ENCODE results near the gene IFT80. TPM values are rescaled to one million over a fixed set of nuclear protein-coding genes. Genes with fewer than 3 reads are reported as not detected.
"Not testable (repeated sequence)": the region's sequence is repeated elsewhere in the genome, so short reads cannot be mapped to it uniquely, and the experiment has no call there.

IFT80 gene
- polyA plus RNA-seq, 1 donor (not counting 4 experiments of a cell fraction or from before 2014, with no cell fraction given), result 23.6 TPM

DNA sequence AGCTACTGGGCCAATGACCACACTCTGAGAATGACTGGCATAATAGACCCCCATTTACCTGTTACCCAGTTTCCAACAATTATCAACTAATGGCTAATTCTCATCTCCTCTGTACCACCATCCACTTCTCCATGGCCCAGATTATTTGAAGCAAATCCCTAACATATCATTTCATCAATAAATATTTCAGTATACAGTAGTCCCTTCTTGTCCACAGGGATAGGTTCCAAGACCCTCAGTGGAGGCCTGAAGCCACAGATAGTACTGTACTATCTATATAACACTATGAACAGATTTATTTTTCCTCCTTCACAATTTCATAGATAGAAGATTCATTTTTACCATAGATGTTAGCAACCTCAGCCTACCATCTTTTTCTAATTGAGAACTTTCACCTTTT, 68.3 kb downstream of the IFT80 start:
- no peaks in the 10 kb centered on the region for H3K27me3 ChIP-seq (ENCODE audit: control insufficient read depth, extremely low read depth, insufficient read depth, low read length)

DNA sequence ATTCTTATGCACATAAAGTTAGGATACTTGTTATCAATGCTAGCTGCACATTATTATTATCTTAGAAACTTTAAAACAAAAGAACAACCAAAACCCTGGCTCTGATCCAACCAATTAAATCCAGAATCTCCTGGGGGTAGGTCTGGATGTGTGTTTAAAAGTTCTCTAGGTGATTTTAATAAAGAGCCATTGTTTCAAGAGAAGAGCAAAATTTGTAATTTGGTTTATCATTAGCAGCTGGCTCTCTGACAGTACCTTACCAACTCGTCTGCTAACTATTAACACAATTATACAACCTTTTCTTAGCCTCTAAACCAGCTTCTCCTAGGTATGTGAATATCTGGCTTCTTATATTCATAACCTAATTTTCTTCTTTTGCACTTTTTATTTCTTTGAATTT, 68.9 kb downstream of the IFT80 start:
- no peak overlapping the region for H2AFZ ChIP-seq (ENCODE audit: control insufficient read depth, low read length)
- TF ChIP-seq EZH2 (IDR thresholded peaks at IDR 0.05; ENCODE audit: low read length), result no peak
- TF ChIP-seq, protein P1, sequence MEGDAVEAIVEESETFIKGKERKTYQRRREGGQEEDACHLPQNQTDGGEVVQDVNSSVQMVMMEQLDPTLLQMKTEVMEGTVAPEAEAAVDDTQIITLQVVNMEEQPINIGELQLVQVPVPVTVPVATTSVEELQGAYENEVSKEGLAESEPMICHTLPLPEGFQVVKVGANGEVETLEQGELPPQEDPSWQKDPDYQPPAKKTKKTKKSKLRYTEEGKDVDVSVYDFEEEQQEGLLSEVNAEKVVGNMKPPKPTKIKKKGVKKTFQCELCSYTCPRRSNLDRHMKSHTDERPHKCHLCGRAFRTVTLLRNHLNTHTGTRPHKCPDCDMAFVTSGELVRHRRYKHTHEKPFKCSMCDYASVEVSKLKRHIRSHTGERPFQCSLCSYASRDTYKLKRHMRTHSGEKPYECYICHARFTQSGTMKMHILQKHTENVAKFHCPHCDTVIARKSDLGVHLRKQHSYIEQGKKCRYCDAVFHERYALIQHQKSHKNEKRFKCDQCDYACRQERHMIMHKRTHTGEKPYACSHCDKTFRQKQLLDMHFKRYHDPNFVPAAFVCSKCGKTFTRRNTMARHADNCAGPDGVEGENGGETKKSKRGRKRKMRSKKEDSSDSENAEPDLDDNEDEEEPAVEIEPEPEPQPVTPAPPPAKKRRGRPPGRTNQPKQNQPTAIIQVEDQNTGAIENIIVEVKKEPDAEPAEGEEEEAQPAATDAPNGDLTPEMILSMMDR (optimal IDR thresholded peaks at IDR 0.05 in 1 of 3, IDR thresholded peaks at IDR 0.05 in 1 of 3, conservative IDR thresholded peaks at IDR 0.05 in 1 of 3; ENCODE audit: extremely low read depth in 1 of 3, insufficient read depth in 2 of 3, low read length in 3 of 3), result no peak
- DNase-seq (ENCODE audit: low read depth, low spot score), result no peak
- H3K9ac ChIP-seq (ENCODE audit: control insufficient read depth, extremely low read depth, insufficient read depth, low read length), result no peak overlapping the region
- no peaks in the 10 kb centered on the region for H4K20me1 ChIP-seq (ENCODE audit: control insufficient read depth, extremely low read depth, insufficient read depth, low read length)
- H3K9me1 ChIP-seq (ENCODE audit: control insufficient read depth, extremely low read depth, insufficient read depth, low read length), result no peaks in the 10 kb centered on the region
- no peak overlapping the region for H3K4me3 ChIP-seq (ENCODE audit: control insufficient read depth in 2 of 3, extremely low read depth in 1 of 3, insufficient read depth in 2 of 3, low read depth in 1 of 3, low read length in 3 of 3)
- H3K27ac ChIP-seq (ENCODE audit: control insufficient read depth, insufficient read depth, low read length), result no peak overlapping the region
- H3K4me2 ChIP-seq (ENCODE audit: control insufficient read depth, extremely low read depth, insufficient read depth, low read depth, low read length), result no peak overlapping the region
- no peak for FAIRE-seq
- no peaks in the 10 kb centered on the region for H3K9me3 ChIP-seq (ENCODE audit: control insufficient read depth, low read depth, low read length)
- H3K4me1 ChIP-seq (ENCODE audit: control insufficient read depth, extremely low read depth, insufficient read depth, low read length), result peaks cover 8% of the 10 kb centered on the region
- no peaks in the 10 kb centered on the region for H3K27me3 ChIP-seq (ENCODE audit: control insufficient read depth, extremely low read depth, insufficient read depth, low read length)
- dilution Hi-C loops (cut with MboI; ENCODE audit: extremely low pct_ligation_motif_present, low sequenced_read_pairs), result no loop called here
- no peaks in the 10 kb centered on the region for H3K79me2 ChIP-seq (ENCODE audit: control insufficient read depth, insufficient read depth, low read length)
- no peaks in the 10 kb centered on the region for H3K36me3 ChIP-seq (ENCODE audit: control insufficient read depth in 2 of 2, extremely low read depth in 1 of 2, insufficient read depth in 2 of 2, low read length in 2 of 2)

More for the DNA sequence above, 68.3 kb downstream of the IFT80 start:
- Histone ChIP-seq H3K9me1 (ENCODE audit: control insufficient read depth, extremely low read depth, insufficient read depth, low read length) (no peaks in the 10 kb centered on the region), H3K4me2 (ENCODE audit: control insufficient read depth, extremely low read depth, insufficient read depth, low read depth, low read length) (peak overlapping the region; percentile 40), H3K27ac (ENCODE audit: control insufficient read depth, insufficient read depth, low read length) (peak overlapping the region; percentile 48), H4K20me1 (ENCODE audit: control insufficient read depth, extremely low read depth, insufficient read depth, low read length) (no peaks in the 10 kb centered on the region), H3K36me3 (ENCODE audit: control insufficient read depth in 2 of 2, extremely low read depth in 1 of 2, insufficient read depth in 2 of 2, low read length in 2 of 2) (no peaks in the 10 kb centered on the region), H3K9ac (ENCODE audit: control insufficient read depth, extremely low read depth, insufficient read depth, low read length) (no peak overlapping the region), H3K9me3 (ENCODE audit: control insufficient read depth, low read depth, low read length) (no peaks in the 10 kb centered on the region), H3K4me3 (ENCODE audit: control insufficient read depth in 2 of 3, extremely low read depth in 1 of 3, insufficient read depth in 2 of 3, low read depth in 1 of 3, low read length in 3 of 3) (no peak overlapping the region), H3K4me1 (ENCODE audit: control insufficient read depth, extremely low read depth, insufficient read depth, low read length) (peaks cover 8% of the 10 kb centered on the region), H3K79me2 (ENCODE audit: control insufficient read depth, insufficient read depth, low read length) (no peaks in the 10 kb centered on the region), H2AFZ (ENCODE audit: control insufficient read depth, low read length) (no peak overlapping the region)
- TF ChIP-seq EZH2 (IDR thresholded peaks at IDR 0.05; ENCODE audit: low read length), result no peak
- TF ChIP-seq, protein P1 (optimal IDR thresholded peaks at IDR 0.05 in 1 of 3, IDR thresholded peaks at IDR 0.05 in 1 of 3, conservative IDR thresholded peaks at IDR 0.05 in 1 of 3; ENCODE audit: extremely low read depth in 1 of 3, insufficient read depth in 2 of 3, low read length in 3 of 3), result no peak
- dilution Hi-C loops (cut with MboI; ENCODE audit: extremely low pct_ligation_motif_present, low sequenced_read_pairs), result no loop called here
- FAIRE-seq (no peak), DNase-seq (ENCODE audit: low read depth, low spot score) (no peak)

DNA sequence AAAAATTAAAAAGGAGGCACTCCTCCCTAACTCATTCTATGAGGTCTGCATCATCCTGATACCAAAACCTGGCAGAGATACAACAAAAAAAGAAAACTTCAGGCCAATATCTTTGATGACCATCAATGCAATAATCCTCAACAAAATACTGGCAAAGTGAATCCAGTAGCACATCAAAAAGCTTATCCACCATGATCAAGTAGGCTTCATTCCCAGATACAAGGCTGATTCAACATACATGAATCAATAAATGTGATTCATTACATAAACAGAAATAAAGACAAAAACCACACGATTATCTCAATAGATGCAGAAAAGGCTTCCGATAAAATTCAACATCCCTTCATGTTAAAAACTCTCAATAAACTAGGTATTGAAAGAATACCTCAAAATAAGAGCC, 72.7 kb downstream of the IFT80 start:
- H3K27ac ChIP-seq (ENCODE audit: control insufficient read depth, insufficient read depth, low read length); H3K36me3 ChIP-seq (ENCODE audit: control insufficient read depth in 2 of 2, extremely low read depth in 1 of 2, insufficient read depth in 2 of 2, low read length in 2 of 2); H3K4me3 ChIP-seq (ENCODE audit: control insufficient read depth in 2 of 3, extremely low read depth in 1 of 3, insufficient read depth in 2 of 3, low read depth in 1 of 3, low read length in 3 of 3); H3K9me1 ChIP-seq (ENCODE audit: control insufficient read depth, extremely low read depth, insufficient read depth, low read length); FAIRE-seq; H3K4me1 ChIP-seq (ENCODE audit: control insufficient read depth, extremely low read depth, insufficient read depth, low read length); H3K79me2 ChIP-seq (ENCODE audit: control insufficient read depth, insufficient read depth, low read length); H3K4me2 ChIP-seq (ENCODE audit: control insufficient read depth, extremely low read depth, insufficient read depth, low read depth, low read length); H2AFZ ChIP-seq (ENCODE audit: control insufficient read depth, low read length); H4K20me1 ChIP-seq (ENCODE audit: control insufficient read depth, extremely low read depth, insufficient read depth, low read length); H3K9ac ChIP-seq (ENCODE audit: control insufficient read depth, extremely low read depth, insufficient read depth, low read length); DNase-seq (ENCODE audit: low read depth, low spot score); H3K27me3 ChIP-seq (ENCODE audit: control insufficient read depth, extremely low read depth, insufficient read depth, low read length); dilution Hi-C loops (cut with MboI; ENCODE audit: extremely low pct_ligation_motif_present, low sequenced_read_pairs); H3K9me3 ChIP-seq (ENCODE audit: control insufficient read depth, low read depth, low read length): not testable (repeated sequence)

DNA sequence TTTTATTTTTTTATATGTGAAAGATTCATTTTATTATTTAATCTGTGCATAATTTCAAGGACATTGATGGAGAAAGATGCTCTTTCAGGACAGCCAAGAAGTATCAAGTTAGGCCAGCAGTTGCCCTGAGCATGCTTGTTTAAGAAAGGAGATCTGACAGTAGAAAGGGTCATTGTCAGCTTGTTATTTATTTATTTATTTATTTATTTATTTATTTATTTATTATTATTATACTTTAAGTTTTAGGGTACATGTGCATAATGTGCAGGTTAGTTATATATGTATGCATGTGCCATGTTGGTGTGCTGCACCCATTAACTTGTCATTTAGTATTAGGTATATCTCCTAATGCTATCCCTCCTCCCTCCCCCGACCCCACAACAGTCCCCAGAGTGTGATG, 77.2 kb downstream of the IFT80 start:
- H3K4me1 ChIP-seq (ENCODE audit: control insufficient read depth, extremely low read depth, insufficient read depth, low read length); H3K79me2 ChIP-seq (ENCODE audit: control insufficient read depth, insufficient read depth, low read length); H3K4me3 ChIP-seq (ENCODE audit: control insufficient read depth in 2 of 3, extremely low read depth in 1 of 3, insufficient read depth in 2 of 3, low read depth in 1 of 3, low read length in 3 of 3); FAIRE-seq; H3K4me2 ChIP-seq (ENCODE audit: control insufficient read depth, extremely low read depth, insufficient read depth, low read depth, low read length); H3K9me1 ChIP-seq (ENCODE audit: control insufficient read depth, extremely low read depth, insufficient read depth, low read length); H3K9me3 ChIP-seq (ENCODE audit: control insufficient read depth, low read depth, low read length); dilution Hi-C loops (cut with MboI; ENCODE audit: extremely low pct_ligation_motif_present, low sequenced_read_pairs); H3K9ac ChIP-seq (ENCODE audit: control insufficient read depth, extremely low read depth, insufficient read depth, low read length); DNase-seq (ENCODE audit: low read depth, low spot score); H3K36me3 ChIP-seq (ENCODE audit: control insufficient read depth in 2 of 2, extremely low read depth in 1 of 2, insufficient read depth in 2 of 2, low read length in 2 of 2); H3K27ac ChIP-seq (ENCODE audit: control insufficient read depth, insufficient read depth, low read length); H3K27me3 ChIP-seq (ENCODE audit: control insufficient read depth, extremely low read depth, insufficient read depth, low read length); H2AFZ ChIP-seq (ENCODE audit: control insufficient read depth, low read length); H4K20me1 ChIP-seq (ENCODE audit: control insufficient read depth, extremely low read depth, insufficient read depth, low read length): not testable (repeated sequence)

All from keratinocyte (primary cell).